ES-I3 (cell line): ENCODE results near the gene ADAT3.

ENCODE experiments used
- H3K36me3 ChIP-seq: 2 replicates; pipeline ENCODE4 v1.6.1; 2013; ENCODE audit warnings: mild to moderate bottlenecking, low read length, control low read depth, moderate library complexity; ENCODE audit not compliant: insufficient read depth
- H3K4me1 ChIP-seq: 2 replicates; pipeline ENCODE4 v1.6.1; 2013; ENCODE audit warnings: mild to moderate bottlenecking, control low read depth, low read length; ENCODE audit not compliant: insufficient read depth
- H3K9ac ChIP-seq: 2 replicates; pipeline ENCODE4 v1.6.1; 2013; ENCODE audit warnings: low read depth, mild to moderate bottlenecking, low read length, moderate library complexity
- H3K9me3 ChIP-seq: 2 replicates; pipeline ENCODE4 v1.6.1; 2013; ENCODE audit warnings: mild to moderate bottlenecking, low read length, moderate library complexity; ENCODE audit not compliant: control insufficient read depth, insufficient read depth

The ADAT3 gene

GRCh38 chr19:1908364-1908678 lies 3.1 kb downstream of the ADAT3 start:
- no peaks in the 10 kb centered on the region for H3K4me1 ChIP-seq
- H3K9me3 ChIP-seq, result no peaks in the 10 kb centered on the region
- H3K9ac ChIP-seq, result no peak overlapping the region
- H3K36me3 ChIP-seq, result 0 out of 2 replicates have a peak, but pooled peaks cover 4% of the 10 kb centered on the region

GRCh38 chr19:1909761-1910080 lies 4.5 kb downstream of the ADAT3 start:
- Histone ChIP-seq H3K9ac (no peak overlapping the region), H3K36me3 (peaks cover 5% of the 10 kb centered on the region; the same call in 1 of the 2 replicates), H3K4me1 (no peaks in the 10 kb centered on the region), H3K9me3 (no peaks in the 10 kb centered on the region)

- Histone ChIP-seq H3K9me3 (no peaks in the 10 kb centered on the region), H3K4me1 (no peaks in the 10 kb centered on the region), H3K36me3 (peaks cover 5% of the 10 kb centered on the region; the same call in 1 of the 2 replicates), H3K9ac (no peak overlapping the region)
Measured at GRCh38 chr19:1910177-1910576, 5.0 kb downstream of the ADAT3 start.

DNA sequence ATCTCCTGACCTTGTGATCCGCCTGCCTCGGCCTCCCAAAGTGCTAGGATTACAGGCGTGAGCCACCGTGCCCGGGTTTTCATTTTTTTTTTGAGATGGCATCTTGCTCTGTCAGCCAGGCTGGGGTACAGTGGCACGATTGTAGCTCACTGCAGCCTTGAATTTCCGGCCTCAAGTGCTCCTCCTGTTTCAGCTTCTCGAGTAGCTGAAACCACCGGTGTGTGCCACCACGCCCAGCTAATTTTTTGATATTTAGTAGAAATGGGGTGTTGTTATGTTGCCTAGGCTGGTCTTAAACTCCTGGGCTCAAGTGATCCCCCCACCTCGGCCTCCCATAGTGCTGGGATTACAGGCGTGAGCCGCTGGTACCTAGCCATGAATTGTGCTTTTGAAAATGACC lies 5.9 kb downstream of the ADAT3 start:
- Histone ChIP-seq H3K4me1 (no peaks in the 10 kb centered on the region), H3K36me3 (peaks cover 5% of the 10 kb centered on the region; the same call in 1 of the 2 replicates), H3K9me3 (no peaks in the 10 kb centered on the region), H3K9ac (no peak overlapping the region)

DNA sequence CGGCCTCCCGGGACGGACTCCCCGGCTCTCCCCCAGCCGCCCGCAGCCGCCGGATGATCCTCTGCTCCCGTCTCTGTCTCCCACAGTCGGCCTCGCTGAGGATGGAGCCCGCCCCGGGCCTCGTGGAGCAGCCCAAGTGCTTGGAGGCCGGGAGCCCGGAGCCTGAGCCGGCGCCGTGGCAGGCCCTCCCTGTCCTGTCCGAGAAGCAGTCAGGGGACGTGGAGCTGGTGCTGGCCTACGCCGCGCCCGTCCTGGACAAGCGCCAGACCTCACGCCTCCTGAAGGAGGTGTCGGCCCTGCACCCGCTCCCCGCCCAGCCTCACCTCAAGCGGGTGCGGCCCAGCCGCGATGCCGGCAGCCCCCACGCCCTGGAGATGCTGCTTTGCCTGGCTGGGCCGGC lies 6.8 kb downstream of the ADAT3 start:
- Histone ChIP-seq H3K4me1 (no peaks in the 10 kb centered on the region), H3K9me3 (no peaks in the 10 kb centered on the region), H3K9ac (no peak overlapping the region), H3K36me3 (peaks cover 5% of the 10 kb centered on the region; the same call in 1 of the 2 replicates)

- Histone ChIP-seq H3K9ac (no peak overlapping the region), H3K4me1 (no peaks in the 10 kb centered on the region)
Measured at GRCh38 chr19:1912760-1913505, 7.7 kb downstream of the ADAT3 start.

DNA sequence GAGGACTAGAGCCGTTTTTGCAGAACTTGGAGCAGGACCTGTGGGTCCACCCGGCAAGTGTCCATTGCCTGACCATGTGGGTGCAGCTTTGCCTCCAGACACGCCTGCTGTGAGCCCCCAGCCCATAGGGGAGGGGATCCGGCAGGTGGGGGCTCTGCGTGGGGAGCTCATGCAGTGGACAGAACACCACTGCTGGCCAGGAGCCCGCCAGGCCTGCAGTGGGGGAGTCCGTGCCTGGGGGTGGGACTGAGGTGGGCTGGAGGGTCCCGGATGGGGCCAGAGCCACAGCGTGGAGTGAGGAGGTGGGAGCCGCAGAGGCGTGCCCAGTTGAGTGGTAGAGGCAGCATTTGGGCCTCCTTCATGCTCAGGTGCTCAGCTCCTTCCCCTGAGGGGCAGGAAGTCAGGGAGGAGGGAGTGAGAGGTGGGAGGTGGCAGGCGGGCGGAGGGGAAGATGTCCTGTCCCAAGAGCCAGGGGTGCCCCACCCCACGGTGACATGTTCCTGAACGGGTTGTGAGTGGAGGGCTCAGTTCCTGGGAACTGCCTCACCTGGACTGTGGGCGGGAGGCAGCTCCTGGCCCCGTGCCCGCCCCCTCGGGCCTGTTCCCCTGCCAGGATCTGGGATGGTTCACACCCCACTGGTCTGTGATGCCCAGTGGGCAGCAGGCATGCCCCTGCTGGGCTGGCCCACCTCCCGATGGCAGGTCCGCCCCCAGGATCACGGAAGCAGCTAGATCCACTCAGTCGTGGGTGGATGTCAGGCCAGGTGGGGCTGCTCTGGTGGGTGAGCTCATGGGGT lies 8.8 kb downstream of the ADAT3 start:
- Histone ChIP-seq H3K9ac (no peak overlapping the region), H3K4me1 (no peaks in the 10 kb centered on the region), H3K36me3 (peaks cover 5% of the 10 kb centered on the region; the same call in 1 of the 2 replicates), H3K9me3 (no peaks in the 10 kb centered on the region)

More at GRCh38 chr19:1912760-1913505, 7.7 kb downstream of the ADAT3 start:
- peaks cover 5% of the 10 kb centered on the region; the same call in 1 of the 2 replicates for H3K36me3 ChIP-seq
- no peaks in the 10 kb centered on the region for H3K9me3 ChIP-seq

DNA sequence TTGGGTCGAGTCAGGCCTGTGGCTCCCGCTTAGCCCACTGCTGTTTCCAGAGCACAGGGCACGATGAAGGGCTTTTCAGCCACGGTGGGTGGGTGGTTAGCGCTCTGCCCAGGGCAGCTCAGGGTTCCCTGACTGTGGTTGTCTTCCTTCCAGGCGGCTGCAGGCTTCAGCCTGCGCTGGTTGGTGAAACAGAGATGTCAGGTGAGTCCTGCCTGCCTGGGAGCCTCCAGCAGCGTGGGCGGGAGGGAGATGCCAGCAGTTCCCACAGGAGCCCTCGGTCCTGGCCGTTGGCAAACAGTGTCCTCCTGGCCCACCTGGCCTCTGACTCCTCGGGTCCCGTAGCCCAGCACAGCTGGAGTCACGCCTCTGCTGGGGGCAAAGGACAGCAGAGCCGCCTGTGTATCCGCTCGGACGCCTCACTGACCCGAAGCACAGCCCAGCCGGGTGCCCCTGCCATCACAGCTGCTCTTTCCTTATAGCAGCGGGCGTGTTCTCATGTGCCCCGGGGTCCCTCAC lies 9.7 kb downstream of the ADAT3 start:
- Histone ChIP-seq H3K36me3 (peaks cover 5% of the 10 kb centered on the region; the same call in 1 of the 2 replicates), H3K9ac (no peak overlapping the region), H3K9me3 (no peaks in the 10 kb centered on the region), H3K4me1 (no peaks in the 10 kb centered on the region)

DNA sequence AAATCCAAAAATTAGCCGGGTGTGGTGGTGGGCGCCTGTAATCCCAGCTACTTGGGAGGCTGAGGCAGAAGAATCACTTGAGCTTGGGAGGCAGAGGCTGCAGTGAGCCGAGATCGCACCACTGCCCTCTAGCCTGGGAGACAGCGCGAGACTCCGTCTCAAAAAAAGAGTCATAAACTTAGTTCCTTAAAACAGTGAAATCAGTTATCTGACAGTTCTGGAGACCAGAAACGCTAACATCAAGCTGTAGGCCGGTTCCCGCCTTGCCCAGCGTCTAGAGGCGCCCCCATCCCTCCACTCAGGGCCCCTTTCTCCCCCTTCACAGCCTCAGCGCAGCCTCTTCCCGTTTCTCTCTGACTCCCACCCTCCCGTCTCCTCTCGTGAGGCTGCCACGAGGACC lies 11.9 kb downstream of the ADAT3 start:
- no peaks in the 10 kb centered on the region for H3K9me3 ChIP-seq
- no peaks in the 10 kb centered on the region for H3K4me1 ChIP-seq
- H3K36me3 ChIP-seq, result peaks cover 5% of the 10 kb centered on the region; the same call in 1 of the 2 replicates
- no peak overlapping the region for H3K9ac ChIP-seq

GRCh38 chr19:1917926-1918325 lies 12.7 kb downstream of the ADAT3 start:
- Histone ChIP-seq H3K36me3 (peaks cover 4% of the 10 kb centered on the region; the same call in 1 of the 2 replicates), H3K9ac (no peak overlapping the region), H3K4me1 (no peaks in the 10 kb centered on the region), H3K9me3 (no peaks in the 10 kb centered on the region)

DNA sequence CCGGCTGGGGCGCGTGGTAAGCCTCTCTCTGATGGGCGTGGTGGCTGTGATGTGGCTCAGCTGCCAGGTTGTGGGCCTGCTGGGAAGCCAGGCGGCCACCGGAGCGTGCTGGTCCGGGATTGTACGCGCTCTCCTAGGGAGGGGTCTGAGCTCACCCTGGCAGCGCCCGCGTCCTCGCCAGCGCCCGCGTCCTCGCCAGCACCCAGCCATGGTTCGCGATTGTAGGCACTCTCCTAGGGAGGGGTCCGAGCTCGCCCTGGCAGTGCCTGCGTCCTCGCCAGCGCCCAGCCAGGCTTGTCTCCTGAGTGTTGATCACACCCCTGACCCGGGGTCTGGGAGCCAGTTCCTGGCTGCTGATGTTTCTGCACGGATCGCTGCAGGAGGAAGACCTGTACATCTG lies 13.8 kb downstream of the ADAT3 start:
- H3K9ac ChIP-seq, result no peak overlapping the region

GRCh38 chr19:1920644-1921043 lies 15.4 kb downstream of the ADAT3 start:
- Histone ChIP-seq H3K36me3 (peaks cover 3% of the 10 kb centered on the region; the same call in 1 of the 2 replicates), H3K9ac (no peak overlapping the region), H3K4me1 (no peaks in the 10 kb centered on the region)

More for the DNA sequence above, 13.8 kb downstream of the ADAT3 start:
- Histone ChIP-seq H3K9me3 (no peaks in the 10 kb centered on the region), H3K4me1 (no peaks in the 10 kb centered on the region), H3K36me3 (peaks cover 3% of the 10 kb centered on the region; the same call in 1 of the 2 replicates)

GRCh38 chr19:1921326-1921725 lies 16.1 kb downstream of the ADAT3 start:
- H3K9ac ChIP-seq, result no peak overlapping the region
- H3K36me3 ChIP-seq, result peaks cover 3% of the 10 kb centered on the region; the same call in 1 of the 2 replicates

More at GRCh38 chr19:1920644-1921043, 15.4 kb downstream of the ADAT3 start:
- H3K9me3 ChIP-seq, result no peaks in the 10 kb centered on the region

DNA sequence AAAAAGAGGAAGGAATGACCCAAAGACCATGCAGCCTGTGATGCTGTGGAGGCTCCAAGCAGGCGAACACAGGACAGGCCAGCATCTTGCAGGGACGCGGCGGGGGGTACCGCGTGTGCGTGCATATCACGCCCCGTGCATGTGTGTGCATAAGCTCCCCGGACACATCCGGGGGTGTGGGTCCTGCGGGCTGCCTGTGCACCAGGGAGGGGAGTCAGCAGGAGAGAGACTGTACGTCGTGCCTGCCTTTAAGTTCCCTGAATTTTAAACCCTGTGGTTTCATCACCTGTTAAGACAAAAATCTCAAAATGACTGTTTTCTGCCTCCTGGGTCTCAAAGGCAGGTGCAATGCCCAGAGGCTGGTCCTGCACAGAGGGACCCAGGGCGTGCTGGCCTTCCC lies 16.6 kb downstream of the ADAT3 start:
- Histone ChIP-seq H3K9me3 (no peaks in the 10 kb centered on the region), H3K9ac (no peak overlapping the region), H3K36me3 (peaks cover 3% of the 10 kb centered on the region; the same call in 1 of the 2 replicates), H3K4me1 (no peaks in the 10 kb centered on the region)

More at GRCh38 chr19:1921326-1921725, 16.1 kb downstream of the ADAT3 start:
- H3K4me1 ChIP-seq, result no peaks in the 10 kb centered on the region
- H3K9me3 ChIP-seq, result no peaks in the 10 kb centered on the region
